Posterior vena cava (tissue), 2 donors: ENCODE measurements around the gene PDLIM4. TPM values are rescaled to one million over a fixed set of nuclear protein-coding genes. Genes with fewer than 3 reads are reported as not detected.

Experiments
- DNase-seq: peaks from one replicate; pipeline ENCODE4 v3.0.0-alpha.2; 2020; ENCODE audit warnings: low spot score
- intact Hi-C, 2 donors: fragments of 100-400 bp; cut with DNase I; formaldehyde crosslinking; loops; one replicate each; pipeline versions ENCODE4 v1.14.1 to v1.14.2; 2022 to 2023
- microRNA-seq, 2 donors: library from miRNA; unstranded; fragments of <30 nt; microRNA quantifications; one replicate each; pipeline ENCODE4 v1.2.0, GENCODE V29; 2020 to 2021; ENCODE audit warnings: borderline microRNAs expressed in 2 of 2
- total RNA-seq, 2 donors: library from RNA; stranded (reverse); fragmentation: NEBNext Ultra II Directional; extraction: Animal tissue kit (Norgen Biotek cat#: 25700); gene quantifications; one replicate each; pipeline ENCODE4 v1.2.1, GENCODE V29; 2021
- donor health status: DM: yes; HTN: yes; CAD: no.
- donor health status: DM: yes; HTN: yes; CAD: no.

PDLIM4 gene
- total RNA-seq, 2 donors from 2014 or later = 82.5 to 83.2 TPM

DNA sequence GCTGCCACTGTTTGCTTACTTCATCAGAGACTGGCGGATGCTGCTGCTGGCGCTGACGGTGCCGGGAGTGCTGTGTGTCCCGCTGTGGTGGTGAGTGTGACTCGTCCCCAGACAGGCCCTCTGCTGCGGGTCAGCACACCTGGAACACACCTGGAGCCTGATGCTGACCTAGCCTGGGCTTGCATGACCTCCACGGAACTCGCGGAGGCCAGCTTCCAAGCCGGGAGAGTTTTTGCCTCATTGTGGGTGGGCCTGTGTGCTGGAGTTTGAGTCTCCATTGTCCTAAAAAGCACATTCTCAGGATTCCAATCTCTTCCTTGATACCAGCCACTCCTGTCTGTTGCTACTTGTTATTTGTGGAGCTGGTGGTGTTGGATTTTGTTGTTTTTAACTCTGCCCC, 64.8 kb downstream of the PDLIM4 start:
- no peak for DNase-seq
- intact Hi-C loops = loop anchor here in 1 of 2 donors (5.0 kb wide), 1 partner anchor 1780 kb away; no protein-coding TSS in a partner anchor

Small RNA genes lying within 50 kb of the gene (microRNA-seq; reads per million reads assigned to microRNA genes)
- gene MIR6830 = 0 reads per million in 2 donors

Other genes starting within 250 kb of the PDLIM4 start
- gene ACSL6, start 246.0 kb upstream of the PDLIM4 start, total RNA-seq = under 1 TPM; 0.32 to 0.62 TPM
- not detected for gene IL3, start 197.0 kb upstream of the PDLIM4 start, total RNA-seq
- gene CSF2, start 183.9 kb upstream of the PDLIM4 start, total RNA-seq = not detected
- 10 to 100 TPM; 33.2 to 58.8 TPM for gene P4HA2, start 29.8 kb upstream of the PDLIM4 start, total RNA-seq
- 1 to 10 TPM; 2.5 to 3.1 TPM for gene SLC22A4, start 36.7 kb downstream of the PDLIM4 start, total RNA-seq
- 1 to 10 TPM; 7.4 to 9.6 TPM for gene SLC22A5, start 112.0 kb downstream of the PDLIM4 start, total RNA-seq
- 10 to 100 TPM; 18.7 to 20.5 TPM for gene IRF1, start 233.1 kb downstream of the PDLIM4 start, total RNA-seq